Limb (tissue), 2 donors: Measurements from ENCODE around the gene BAZ1B.
"Not testable (repeated sequence)": the region's sequence is repeated elsewhere in the genome, so short reads cannot be mapped to it uniquely, and the experiment has no call there.

ENCODE experiments used
- DNase-seq, 2 donors: peaks; one replicate each; pipeline ENCODE4 v3.0.0-alpha.2; 2016; ENCODE audit errors: extremely low spot score in 2 of 2

BAZ1B gene, protein sequence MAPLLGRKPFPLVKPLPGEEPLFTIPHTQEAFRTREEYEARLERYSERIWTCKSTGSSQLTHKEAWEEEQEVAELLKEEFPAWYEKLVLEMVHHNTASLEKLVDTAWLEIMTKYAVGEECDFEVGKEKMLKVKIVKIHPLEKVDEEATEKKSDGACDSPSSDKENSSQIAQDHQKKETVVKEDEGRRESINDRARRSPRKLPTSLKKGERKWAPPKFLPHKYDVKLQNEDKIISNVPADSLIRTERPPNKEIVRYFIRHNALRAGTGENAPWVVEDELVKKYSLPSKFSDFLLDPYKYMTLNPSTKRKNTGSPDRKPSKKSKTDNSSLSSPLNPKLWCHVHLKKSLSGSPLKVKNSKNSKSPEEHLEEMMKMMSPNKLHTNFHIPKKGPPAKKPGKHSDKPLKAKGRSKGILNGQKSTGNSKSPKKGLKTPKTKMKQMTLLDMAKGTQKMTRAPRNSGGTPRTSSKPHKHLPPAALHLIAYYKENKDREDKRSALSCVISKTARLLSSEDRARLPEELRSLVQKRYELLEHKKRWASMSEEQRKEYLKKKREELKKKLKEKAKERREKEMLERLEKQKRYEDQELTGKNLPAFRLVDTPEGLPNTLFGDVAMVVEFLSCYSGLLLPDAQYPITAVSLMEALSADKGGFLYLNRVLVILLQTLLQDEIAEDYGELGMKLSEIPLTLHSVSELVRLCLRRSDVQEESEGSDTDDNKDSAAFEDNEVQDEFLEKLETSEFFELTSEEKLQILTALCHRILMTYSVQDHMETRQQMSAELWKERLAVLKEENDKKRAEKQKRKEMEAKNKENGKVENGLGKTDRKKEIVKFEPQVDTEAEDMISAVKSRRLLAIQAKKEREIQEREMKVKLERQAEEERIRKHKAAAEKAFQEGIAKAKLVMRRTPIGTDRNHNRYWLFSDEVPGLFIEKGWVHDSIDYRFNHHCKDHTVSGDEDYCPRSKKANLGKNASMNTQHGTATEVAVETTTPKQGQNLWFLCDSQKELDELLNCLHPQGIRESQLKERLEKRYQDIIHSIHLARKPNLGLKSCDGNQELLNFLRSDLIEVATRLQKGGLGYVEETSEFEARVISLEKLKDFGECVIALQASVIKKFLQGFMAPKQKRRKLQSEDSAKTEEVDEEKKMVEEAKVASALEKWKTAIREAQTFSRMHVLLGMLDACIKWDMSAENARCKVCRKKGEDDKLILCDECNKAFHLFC (N-terminal part only)

DNA sequence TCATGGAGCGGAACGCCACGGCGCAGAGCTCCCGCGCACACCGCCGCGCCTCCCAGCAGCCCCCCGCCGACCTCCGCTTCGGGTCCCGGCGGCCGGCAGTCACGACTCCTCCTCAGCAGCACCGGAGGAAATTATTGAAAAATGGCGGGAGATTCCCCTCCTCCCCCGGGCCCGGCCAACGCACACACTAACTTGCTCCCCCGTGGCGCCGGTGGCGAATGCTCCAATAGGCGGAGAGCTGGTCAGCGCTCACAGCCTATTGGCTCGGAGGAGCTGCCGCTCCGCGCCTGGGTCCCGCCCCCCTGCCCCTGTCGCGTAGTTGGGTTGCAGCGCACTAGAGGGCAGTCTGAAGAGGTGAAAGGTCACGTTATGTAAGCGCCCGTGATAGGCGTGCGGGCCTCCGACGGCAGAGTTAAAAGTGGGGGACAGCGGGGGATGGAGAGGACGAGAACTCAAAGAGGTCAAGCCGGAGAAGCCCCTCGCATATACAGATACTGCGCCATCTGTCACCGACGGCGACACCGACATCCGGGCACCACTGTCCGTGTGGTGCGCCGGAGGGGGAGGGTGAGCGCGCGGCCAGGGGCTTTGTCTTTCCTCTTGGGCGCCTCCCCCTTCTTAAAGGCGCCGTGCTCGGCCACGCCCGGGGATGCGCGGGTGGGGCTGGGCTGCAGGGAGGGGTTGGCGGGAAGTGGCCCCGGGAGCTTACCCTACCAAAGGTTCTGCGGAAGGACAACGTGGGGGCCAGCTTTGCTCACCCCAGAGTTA is at the start of gene BAZ1B:
BAZ1B (minus strand) TSS at position 189 of the 768 bp plus-strand sequence. CDS start 360 bp downstream, outside the sequence.
- peak; percentile 97 to 98 for DNase-seq

DNA sequence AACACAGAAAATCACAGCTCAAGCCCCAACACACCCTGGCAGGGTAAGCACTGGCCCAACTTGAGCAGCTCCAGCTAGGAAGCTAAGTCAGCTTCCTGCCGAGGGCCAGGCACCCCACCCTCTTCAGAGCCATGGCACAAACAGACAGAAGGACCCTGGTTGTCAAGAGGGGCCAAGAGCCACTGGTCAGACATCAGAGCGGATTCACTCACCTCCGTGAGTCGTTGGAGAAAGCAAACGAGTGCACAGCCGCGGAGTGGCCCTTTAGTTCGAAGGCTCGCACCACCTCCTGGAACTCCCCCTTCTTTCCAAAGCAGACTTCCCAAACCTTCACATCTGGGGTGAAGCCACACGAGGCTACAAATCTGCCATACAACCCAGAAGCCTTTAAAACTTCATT is 48.9 kb upstream of the BAZ1B start:
- no peak for DNase-seq

DNA sequence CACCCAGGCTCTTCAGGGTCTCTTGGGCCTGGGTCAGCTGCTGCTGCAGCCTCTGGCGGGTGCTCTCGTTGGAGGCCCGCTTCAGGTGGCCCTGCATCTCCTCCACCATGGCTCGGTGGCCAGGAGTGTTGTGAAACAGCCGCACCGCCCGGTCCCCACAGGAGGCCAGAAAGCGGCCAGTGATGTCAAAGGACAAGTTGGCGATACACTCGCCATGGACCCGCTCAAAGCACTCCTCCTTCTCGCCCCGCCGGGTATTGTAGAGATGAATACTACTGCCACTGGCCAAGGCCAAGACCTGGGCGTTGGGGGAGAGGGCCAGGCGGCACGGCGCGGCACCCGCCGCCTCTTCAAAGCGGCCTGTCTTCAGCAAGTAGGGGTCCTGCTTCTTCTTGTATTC is 48.4 kb upstream of the BAZ1B start:
- DNase-seq: no peak

DNA sequence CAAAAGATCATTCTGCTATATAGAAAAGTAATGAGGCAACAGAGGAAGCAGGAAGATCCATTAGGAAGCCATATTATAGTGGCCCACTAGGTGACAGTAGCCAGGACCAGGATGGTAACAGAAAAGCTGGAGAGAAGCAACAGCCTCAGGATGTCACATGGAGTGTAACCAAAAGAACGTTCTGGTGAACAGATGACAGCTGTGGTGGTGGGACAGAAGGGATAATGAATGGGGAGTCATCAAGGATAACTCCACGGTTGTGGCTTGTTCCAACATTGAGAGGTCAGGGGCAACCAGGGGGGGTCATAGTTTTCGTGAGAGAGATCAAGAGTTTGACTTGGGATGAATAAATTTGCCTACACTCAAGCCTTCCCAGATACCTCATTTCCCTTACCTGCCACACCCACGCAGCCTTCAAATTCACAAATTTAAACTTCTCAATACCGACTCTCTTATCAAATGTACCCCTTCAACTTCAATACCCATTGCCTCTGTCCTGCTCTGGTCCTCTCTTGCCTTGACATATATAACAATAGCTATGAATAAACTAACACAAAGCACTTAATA is 47.0 kb upstream of the BAZ1B start:
- DNase-seq: no peak

DNA sequence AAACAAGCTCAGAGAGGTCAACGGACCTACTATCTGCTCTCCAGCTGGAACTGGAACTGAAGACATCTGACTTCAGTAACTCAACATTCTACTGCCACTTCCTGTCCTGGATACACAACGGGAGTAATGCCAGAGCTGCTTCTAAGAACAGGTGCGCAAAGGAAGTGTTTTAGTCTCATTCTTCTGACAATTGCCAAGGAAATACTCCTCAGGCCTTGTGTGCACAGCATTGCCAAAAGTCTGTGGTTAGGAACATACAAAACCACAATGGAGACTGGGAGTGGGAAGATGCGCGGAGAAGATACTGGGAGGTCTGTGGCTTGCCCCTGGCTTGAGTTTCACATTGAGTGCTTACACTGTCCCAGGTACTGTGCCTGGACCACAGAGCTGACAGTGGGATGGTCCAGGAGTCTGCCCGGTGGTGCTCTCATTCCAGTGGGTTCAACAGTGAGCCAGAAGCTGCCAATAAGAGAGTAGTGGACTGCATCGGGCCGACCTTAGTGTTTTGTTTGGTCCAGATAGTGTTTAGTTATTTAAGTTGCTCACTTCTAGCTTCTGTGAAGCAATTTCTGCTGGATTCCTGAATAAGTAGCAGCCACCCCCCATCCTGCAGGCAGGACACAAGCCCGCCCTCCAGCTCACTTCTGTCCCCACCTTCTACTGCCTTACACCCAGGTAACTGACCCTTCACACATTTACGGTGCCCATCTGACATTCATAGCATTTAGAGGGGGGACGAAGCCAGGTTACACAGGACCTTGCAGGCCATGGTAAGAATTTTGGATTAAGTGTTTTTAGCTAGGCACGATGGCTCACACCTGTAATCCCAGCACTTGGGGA is 46.0 kb upstream of the BAZ1B start:
- no peak for DNase-seq

DNA sequence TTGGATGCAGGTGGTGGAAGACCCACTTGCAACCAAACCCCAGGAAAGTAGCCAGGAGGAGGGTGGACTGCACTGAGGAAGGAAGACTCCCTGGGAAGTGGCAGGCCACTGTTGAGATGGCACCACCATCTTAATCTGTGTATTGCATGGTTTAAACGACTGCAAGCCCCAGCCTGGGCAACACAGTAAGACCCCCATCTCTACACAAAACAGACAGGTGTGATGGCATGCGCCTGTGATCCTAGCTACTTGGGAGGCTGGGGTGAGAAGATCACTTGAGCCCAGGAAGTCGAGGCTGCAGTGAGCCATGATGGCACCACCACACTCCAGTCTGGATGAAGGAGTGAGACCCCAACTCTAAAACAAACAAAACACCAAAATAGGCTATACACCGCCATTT is 45.0 kb upstream of the BAZ1B start:
- DNase-seq: no peak

DNA sequence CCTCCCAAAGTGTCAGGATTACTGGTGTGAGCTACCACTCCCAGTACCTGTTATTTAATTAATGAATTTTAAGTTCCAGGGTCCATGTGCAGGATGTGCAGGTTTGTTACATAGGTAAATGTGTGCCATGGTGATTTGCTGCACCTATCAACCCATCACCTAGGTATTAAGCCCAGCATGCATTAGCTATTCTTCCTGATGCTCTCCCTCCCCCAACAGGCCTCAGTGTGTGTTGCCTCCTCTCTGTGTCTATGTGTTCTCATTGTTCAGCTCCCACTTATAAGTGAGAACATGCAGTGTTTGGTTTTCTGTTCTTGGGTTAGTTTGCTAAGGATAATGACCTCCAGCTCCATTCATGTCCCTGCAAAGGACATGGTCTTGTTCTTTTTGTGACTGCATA is 44.3 kb upstream of the BAZ1B start:
- DNase-seq: not testable (repeated sequence)

DNA sequence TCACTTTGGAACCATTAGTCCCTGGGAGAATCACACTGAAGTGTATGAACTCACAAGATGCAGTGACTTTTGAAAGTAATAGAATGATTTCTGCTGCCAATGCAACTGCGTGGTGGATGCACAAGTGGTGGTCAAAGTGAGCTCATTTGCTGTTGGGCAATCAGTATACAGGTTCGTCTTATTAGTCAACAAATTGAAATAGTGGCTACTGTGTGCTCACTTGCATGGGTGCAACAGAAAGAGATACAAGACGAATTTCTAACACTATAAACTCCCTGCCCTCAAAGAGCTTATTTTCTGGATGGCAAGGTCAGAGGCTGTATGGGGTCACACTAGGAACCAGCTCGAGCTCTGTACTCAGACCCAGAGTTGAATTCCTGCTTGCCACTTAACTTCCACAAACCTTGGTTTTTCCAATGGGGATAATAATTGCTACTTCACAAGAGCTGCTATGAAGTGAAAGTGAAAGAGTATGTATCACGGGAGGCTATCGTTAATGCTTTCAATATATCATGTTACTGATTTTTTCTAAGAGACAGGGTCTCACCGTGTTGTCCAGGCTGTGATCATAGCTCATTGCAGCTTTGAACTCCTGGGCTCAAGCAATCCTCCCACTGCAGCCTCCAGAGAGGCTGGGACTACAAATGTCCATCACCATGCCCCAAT is 43.7 kb upstream of the BAZ1B start:
- DNase-seq: no peak

DNA sequence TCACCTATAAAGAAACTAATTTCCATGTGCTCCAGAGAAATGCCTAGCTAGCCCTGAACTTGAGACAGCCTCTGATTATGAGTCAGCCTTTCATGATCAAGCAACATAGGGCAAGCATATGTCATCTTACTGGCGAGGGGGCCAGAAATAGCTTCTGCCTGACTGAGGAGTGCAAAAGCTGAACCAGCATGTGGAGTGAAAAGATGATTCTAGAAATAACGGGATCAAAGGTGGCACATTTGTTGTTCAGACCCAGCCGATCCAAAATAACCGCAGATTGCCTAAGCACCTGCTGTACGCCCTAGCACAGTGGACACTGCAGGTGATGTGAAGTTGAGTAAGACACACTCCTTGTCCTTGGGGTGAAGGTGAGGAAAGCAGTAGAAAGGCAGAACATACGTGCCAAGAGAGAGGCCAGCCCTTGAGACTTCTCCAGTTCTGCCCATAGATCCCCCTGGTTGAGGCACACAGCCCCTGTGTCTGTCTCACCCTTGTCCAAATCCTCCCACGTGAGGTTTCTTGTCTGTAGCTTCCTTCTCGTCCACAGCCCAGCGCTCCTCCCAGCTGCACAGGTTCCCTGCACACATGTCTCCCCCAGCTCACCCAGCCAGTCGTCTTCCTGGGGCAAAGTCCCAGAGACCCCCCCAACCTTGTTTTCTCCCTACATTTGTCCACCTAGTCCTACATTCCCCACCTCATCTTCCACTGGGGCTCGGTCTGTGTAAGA is 38.2 kb upstream of the BAZ1B start:
- DNase-seq: no peak

DNA sequence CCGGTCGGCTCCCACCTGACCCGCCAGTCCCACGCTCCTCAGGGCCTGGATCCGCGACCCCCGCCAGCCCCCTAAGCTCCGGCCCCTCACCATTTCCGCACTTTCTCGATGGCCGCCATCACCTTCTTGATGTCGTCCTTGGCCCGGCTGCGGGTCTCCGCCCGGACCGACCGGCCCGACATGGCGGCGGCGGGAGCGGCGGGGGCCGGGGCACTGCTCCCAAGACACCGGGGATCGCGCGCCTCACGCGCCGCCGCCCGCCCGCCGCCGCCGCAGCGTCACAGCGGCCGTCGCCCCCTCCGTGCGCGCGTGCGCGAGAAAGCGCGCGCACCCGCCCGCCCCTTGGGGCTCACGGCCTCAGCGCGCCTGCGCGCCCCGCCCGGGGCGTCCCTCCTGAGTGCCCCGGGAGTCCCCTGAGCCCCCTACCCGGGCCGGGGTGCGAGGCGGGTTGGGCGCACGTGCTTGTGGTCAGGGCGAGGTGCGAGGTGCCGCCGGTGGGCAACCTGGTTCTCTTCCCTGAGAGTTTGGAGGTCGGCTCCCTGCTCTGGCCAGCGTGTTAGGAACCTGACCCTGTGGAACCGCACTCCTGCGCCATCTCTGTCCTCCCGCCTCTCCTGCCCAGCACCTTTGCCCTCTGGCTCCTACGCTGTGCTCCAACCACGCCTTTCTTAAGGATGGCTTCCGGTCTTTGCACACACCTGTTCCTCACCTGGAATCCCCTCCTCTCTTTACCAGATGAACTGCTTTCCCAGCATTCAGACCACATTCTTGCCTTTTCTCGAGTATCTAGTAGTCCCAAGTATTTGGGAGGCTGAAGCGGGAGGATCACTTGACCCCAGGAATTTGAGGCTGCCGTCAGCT is 35.5 kb upstream of the BAZ1B start, which contains the start of gene BCL7B:
BCL7B (minus strand) TSS at position 294 of the 861 bp plus-strand sequence; CDS start at position 182, 112 bp downstream.
- peak in 1 of 2 donors; percentile 85 for DNase-seq

DNA sequence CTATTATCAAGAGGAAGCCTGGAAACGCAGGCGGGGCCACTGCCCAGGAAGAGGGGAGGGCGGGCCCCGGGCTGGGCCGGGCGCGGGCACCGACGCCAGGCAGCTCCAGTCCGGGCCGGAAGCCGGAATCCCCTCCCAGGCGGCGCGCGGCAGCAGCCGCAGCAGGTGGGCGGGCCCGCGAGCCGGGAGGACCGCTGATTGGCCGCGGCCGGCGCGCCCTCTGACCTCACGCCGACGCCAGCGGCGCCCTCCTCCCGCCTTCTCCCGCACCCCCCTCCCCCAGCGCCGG is 35.0 kb upstream of the BAZ1B start:
- DNase-seq: peak; percentile 94

DNA sequence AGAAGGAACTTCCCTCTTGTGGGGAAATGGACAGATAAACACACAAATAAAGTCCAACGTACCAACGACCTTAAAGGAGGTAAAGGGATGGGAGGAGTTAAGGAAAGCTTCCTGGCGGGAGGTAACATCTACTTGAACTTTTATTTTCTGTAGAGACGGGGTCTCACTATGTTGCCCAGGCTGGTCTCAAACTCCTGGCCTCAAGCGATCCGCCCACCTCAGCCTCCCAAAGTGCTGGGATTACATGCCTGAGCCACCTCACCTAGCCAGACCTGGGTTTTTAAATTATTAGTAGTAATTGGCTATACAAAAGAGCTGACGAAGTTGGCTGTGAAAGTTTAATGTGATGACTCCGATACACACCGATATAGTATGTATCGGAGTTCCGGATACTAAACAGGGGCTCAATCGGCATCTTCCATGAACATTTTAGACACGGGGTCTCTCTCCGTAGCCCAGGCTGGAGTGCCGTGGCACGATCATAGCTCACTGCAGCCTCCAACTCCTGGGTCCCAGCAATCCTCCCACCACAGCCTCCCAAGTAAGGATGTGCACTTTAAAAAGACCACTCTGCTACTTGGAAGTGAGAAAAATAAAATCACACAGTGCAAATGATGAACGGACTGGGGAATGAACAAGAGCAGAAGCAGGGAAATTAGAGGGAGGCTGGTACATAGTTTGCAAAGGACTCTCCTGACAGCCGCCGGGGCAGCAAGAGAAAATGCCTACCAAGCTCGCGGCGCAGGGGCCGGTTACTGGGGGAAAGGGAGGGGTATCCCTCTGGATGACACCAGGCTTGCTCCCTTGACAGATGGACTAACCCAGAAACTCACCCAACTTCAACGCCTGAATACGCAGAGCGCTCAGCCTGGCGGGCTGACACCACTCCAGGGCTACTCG is 34.4 kb upstream of the BAZ1B start:
- no peak for DNase-seq

DNA sequence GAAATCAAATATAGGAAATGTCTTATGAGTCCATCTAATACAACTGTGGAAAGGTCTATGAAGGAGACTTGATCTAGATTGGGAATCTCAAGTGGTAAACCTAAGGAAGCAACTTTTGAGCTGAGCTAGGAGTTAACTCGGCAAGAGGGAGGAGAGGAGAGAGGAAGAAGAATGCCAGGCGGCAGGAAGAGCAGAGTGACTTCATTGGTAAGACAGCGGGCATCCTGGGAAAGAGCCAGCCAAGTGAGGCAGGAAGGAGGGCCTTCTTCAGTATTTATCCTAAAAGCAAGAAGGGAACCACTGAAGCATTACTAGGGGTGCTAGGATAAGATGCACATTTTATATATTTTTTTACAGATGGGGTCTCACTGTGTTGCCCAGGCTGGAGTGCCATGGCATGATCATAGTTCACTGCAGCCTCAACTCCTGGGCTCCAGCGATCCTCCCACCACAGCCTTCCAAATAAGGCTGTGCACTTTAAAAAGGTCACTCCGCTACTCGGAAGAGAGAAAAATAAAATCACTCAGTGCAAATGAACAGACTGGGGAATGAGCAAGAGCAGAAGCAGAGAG is 33.4 kb upstream of the BAZ1B start:
- DNase-seq: no peak

DNA sequence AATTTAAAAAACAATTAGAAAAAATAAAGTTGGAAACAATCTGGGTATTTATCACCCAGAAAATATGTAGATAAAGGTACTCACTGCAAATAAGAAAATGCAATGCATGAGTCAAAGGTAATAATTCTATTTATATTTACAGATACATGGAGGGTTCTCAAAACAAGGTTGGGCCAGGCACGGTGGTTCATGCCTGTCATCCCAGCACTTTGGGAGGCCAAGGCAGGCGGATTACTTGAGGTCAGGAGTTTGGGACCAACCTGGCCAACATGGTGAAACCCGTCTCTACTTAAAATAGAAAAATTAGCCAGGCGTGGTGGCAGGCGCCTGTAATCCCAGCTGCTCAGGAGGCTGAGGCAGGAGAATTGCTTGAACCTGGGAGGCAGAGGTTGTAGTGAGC is 28.0 kb upstream of the BAZ1B start:
- DNase-seq: not testable (repeated sequence)

DNA sequence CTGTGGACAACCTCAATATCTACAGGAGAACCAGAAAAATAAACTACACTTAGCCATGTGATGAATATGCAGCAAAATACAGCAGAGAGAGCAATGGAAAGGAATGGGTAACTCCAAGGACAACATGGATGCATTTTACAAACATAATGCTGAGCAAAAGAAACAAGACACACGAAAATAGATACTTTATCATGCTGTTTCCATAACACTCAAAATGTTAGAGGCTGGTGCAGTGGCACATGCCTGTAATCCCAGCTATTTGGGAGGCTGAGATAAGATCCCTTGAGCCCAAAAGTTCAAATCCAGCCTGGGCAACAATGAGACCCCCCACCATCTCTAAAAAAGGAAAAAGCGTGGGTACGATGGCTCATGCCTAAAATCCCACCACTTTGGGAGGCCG is 27.1 kb upstream of the BAZ1B start:
- DNase-seq: no peak

DNA sequence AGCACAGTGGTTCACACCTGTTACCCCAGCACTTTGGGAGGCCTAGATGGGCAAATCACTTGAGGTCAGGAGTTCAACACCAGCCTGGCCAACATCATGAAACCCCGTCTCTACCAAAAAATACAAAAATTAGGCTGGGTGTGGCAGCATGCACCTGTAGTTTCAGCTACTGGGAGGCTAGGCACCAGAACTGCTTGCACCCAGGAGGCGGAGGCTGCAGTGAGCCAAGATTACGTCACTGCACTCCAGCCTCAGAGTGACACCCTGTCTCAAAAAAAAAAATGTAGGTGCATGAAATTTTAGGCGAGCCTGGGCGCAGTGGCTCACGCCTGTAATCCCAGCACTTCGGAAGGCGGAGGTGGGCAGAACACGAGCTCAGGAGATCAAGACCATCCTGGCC is 25.7 kb upstream of the BAZ1B start:
- DNase-seq: no peak
